Activated CD4-positive, alpha-beta T cell treated with anti-CD3 and anti-CD28 coated beads, Interleukin-2, Interleukin-6, amounts not matched to agents 100 ng/mL and 50 ng/mL, durations not matched to agents 16 hours and 8 hours (primary cell): ENCODE results near the gene UST.
A peak's percentile ranks its signal among the peaks of the same experiment; 100 is the strongest.
"Not testable (repeated sequence)": the region's sequence is repeated elsewhere in the genome, so short reads cannot be mapped to it uniquely, and the experiment has no call there.

Experiments used
- DNase-seq: peaks from one replicate; pipeline ENCODE4 v3.0.0-alpha.2; 2020

Gene UST

DNA sequence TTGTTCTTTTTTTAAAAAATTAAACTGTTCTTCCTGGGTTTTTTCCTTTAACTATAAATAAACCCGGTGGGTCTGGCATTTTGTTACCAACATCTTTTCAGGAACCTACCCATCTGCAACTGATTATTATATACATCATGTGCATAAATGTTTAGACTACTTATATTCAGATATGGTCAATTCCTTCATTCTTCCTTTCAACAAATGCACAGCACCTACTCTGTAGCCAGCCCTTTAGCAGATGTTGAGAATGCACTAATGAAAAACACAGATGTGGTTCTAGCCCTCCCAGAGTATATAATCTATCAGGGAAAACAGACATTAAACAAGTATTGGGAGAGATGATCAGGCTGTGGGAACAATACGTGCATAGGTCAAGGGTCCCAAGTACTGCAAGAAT lies 237.1 kb downstream of the UST start:
- DNase-seq: no peak

GRCh38 chr6:148984531-148985056 lies 237.8 kb downstream of the UST start:
- DNase-seq: no peak

GRCh38 chr6:148985499-148985898 lies 238.7 kb downstream of the UST start:
- DNase-seq: no peak

DNA sequence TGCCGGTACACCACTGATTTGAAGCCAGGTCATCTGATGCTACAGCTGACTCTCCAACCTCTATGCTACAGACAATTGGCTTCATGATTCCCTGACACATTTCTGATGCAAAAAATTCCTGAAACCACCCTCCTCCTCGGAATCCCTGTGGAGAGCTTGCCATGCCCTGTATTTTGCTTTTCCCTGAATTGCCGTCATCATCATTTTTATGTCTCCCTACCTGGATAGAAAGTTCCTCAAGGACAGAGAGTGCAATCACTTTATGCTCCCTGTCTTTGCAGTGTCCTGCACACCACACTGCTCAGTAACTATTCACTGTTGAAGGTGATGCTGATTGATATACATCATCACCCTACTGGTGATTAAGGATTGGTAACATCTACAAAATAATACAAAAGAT lies 239.8 kb downstream of the UST start:
- DNase-seq: no peak

DNA sequence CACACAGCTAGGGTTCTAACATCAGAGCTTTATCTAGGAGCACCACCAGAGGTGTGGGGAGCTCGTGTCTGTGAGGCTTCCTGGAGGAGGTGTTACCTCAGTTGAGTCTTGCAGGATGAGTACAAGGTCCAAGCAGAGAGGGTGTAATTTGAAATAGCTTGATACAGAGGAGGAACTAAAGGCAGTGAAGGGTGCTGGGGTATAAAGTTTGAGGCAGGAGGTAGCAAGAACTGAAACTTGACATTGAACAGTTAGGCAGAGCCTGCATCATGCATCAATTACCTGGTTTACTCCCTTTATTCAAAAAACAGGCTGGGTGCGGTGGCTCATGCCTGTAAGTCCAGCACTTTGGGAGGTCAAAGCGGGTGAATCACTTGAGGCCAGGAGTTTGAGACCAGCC lies 241.2 kb downstream of the UST start:
- no peak for DNase-seq

DNA sequence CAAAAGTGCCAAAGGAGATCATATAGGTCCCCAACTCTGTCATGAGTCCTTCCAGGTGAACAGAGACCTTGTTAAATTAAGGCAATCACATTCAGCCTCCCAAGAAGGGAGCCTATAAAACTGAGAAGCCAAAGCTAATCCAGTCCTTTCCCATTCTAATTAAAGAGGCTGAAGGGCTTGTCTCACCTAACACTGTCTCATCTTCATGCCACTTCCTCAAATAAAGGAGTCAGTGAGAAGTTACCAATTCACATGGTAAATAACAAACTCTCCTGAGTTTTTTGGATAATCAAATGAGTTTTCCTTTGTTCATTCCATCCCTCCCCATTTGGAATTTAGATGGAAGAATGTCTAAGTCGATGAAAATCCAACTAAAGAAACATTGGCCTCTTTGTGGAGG lies 242.8 kb downstream of the UST start:
- DNase-seq: no peak

- no peak for DNase-seq
Measured at GRCh38 chr6:148990403-148990802, 243.6 kb downstream of the UST start.

GRCh38 chr6:148996815-148997214 lies 250.0 kb downstream of the UST start:
- no peak for DNase-seq

GRCh38 chr6:148997865-148998264 lies 251.0 kb downstream of the UST start:
- no peak for DNase-seq

GRCh38 chr6:148998704-148999103 lies 251.9 kb downstream of the UST start:
- DNase-seq: no peak

DNA sequence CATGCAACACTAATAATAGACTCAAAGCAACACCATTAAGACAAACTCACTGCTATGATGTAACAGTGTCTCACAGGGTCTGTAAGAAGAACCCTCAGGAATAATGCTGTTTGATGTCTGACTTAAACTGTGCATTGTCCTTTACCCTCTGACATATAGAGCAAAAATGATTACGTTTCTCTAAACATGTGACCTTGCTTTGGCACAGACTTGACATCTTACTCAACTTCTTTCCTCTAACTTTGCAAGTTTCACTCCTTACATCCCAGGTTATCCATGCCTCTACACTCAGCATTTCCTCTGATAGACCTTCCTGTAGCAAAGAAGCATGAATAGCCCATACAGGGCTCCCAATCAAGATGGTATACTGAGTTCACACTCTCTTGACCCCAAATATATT lies 252.7 kb downstream of the UST start:
- DNase-seq: no peak

GRCh38 chr6:148999929-149000468 lies 253.2 kb downstream of the UST start:
- DNase-seq: peak; percentile 21

DNA sequence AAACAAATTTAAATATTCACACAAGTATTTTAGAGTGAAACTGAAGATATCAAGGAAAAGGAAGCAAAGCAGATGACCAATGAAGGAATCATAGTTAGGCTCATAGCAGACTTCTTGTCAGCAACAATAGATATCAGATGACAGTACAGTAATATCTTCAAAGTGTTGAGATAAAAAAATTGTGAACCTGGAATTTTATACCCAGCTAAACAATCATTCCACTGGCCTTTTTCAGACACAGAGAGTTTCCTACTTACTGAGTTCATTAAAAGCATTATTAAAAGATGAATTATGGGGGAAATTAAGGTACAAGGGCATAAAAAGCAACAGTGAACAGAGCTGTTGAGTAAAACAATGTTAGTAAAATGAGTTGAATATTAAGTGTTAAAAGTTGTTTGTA lies 254.6 kb downstream of the UST start:
- DNase-seq: no peak

DNA sequence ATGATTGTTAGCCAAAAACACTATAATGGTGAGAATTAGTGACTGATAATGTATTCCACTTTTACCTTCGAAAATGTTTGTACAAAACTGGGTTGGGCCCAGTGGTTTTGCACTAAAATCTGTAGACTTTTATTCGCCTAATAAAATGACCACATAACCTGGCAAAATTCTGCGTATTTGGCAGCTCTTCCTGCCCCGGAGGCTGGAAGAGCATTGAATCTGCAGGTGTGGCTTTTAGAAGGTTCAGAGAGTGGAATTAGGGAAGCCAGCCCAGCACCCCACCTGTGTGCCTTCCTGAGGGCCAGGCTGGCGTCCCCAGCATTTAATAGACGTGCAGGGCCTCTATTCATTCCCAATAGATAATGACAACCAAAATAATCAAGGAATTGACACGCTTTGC lies 256.7 kb downstream of the UST start:
- no peak for DNase-seq

GRCh38 chr6:149004664-149005063 lies 257.8 kb downstream of the UST start:
- DNase-seq: no peak

- DNase-seq: not testable (repeated sequence)
Measured at GRCh38 chr6:149006236-149006635, 259.4 kb downstream of the UST start.

DNA sequence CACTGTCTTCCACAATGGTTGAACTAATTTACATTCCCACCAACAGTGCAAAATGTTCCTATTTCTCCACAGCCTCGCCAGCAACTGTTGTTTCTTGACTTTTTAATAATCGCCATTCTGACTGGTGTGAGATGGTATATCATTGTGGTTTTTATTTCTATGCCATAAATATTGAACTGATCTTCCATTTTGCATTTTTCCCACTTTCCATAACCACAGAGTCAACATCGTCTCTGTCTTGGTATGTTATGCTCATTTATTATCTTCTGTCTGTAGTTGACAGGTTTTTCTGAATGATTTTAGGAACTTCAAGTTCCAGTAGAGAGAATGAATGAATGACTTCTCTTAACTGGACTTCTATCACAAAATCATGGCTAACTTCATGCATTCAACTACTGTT lies 259.8 kb downstream of the UST start:
- no peak for DNase-seq

DNA sequence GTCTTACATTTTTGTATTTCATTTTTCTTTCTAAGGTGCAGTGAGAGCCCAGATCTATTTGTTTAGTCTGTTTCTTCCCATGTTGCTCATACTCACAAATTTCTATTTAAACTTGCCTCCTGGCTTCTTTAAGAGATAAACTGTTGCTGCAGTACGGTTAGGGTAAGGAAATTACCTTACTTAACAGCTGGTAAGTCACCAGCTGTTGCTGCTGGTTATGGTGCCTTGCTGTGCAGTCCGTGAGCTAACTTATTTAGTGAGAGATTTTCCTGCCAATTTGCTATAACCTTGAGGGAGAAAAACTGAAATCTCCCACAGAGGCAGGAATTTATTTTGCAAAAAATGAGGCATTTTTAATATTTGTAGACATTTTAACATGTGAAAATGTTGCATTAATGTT lies 261.0 kb downstream of the UST start:
- DNase-seq: no peak

DNA sequence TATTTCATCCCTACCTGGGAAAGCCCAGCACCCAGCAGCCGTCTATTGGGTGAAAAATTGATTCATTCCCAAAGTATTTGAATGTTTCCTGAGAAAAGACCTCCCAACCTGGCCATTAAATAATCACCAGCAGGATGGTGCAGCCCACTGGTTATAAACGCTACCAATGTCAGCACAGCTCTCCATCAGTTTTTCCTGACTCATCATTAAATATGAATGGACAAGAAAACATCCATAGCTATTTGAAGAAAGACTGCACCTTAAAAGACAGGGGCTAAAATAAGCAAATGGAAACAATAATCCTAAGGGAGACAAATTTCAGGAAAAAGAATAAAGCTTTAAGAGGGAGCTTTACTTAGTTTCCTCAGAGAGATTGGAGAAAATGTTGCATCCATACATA lies 261.9 kb downstream of the UST start:
- DNase-seq: no peak

- DNase-seq: no peak
Measured at GRCh38 chr6:149012040-149012545, 265.3 kb downstream of the UST start.

GRCh38 chr6:149013586-149014344 lies 266.9 kb downstream of the UST start:
- DNase-seq: no peak

DNA sequence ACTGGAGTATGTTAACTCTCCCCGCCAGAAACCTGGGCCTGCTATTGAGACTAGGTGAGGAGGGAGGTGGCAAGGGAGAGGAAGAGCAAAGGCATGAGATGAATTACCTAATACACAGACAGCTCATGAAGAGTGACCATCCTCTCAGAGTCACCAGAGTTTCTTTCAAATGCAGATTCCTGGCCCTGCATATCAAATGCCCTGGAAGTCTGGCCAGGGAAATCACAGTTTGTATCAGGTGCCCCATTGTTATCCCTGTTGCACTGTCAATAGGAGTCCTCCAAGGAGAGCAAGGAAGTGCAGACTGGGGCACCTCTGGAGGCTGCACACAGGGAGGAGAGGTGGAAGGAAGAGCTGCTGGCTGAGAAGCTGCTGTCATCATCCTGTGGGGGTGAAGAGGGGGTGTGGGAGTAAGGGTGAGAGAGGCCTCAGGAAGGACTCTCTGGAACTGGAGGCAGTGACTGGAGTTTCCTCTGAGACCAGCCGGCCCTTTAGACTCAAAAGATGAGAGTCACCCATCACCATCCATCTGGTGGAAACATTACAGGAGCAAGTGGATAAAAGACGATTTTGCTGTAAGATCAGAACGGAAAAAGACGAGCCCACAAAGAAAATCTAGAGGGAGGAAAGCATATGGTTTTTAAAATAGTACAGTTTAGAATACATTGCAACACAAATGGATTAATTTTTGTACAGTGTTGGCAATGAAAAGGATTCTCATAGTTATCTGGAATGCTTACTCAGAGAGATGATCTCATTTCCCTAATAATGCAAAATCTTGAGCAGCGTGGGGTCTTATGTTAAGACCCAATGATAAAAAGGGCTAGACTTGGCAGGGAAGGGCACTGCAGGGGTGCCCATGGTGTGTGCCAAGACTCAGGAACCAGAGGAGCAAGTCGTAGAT lies 268.1 kb downstream of the UST start:
- DNase-seq: no peak
